Measurements from ENCODE around the gene LAMP5.

LAMP5 gene, protein sequence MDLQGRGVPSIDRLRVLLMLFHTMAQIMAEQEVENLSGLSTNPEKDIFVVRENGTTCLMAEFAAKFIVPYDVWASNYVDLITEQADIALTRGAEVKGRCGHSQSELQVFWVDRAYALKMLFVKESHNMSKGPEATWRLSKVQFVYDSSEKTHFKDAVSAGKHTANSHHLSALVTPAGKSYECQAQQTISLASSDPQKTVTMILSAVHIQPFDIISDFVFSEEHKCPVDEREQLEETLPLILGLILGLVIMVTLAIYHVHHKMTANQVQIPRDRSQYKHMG

DNA sequence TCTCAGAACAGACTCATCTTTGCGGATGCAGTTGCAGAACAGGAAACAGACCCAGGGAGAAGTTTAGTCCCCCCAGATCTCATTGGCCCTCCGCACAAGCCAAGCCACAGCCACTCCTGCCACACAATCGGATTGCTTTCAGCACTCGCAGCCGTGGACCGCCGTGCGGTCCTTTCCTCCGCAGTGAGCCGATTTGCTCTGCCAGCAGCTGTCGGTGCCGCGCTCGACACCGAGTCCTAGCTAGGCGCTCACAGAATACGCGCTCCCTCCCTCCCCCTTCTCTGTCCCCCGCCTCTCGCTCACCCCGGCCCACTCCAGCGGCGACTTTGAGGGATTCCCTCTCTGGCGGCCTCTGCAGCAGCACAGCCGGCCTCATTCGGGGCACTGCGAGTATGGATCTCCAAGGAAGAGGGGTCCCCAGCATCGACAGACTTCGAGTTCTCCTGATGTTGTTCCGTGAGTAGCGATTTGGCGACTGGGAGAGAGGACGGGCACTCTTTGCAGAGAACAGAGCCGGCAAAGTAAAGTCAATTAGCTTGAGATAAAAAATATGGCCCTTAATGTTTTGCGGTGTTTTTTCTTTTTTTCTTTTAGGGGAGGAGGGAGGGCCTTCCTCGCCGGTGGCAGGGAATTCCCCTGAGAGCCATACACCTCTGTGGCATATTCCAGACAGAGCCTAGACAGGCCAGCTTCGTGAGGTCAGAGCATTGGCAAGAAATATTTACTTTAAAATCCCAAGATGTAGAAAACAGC lies at the start of gene LAMP5:
TSS of gene LAMP5 (plus strand) at position 130 of the 753 bp plus-strand sequence. CDS start at position 393, 263 bp downstream.
- no peak for DNase-seq

DNA sequence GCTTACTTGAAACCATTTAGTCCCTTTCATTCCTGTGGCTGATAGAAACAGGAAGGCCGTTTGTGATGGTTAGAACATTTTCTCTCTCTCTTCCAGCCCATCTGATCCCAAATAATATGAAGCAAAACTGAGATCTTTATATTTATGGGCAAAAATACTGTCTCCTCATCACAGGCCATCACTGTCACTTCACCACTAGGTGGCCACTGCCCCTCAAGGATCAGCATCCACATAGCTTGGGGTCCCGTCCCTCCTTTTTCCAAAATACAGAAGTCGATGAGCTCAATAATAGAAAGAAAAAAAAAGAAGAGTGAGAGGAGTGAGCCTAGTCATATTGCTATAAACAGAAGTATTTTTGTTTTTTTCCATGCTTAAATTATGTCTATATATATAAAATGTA lies 46.4 kb upstream of the LAMP5 start:
- DNase-seq, result no peak

DNA sequence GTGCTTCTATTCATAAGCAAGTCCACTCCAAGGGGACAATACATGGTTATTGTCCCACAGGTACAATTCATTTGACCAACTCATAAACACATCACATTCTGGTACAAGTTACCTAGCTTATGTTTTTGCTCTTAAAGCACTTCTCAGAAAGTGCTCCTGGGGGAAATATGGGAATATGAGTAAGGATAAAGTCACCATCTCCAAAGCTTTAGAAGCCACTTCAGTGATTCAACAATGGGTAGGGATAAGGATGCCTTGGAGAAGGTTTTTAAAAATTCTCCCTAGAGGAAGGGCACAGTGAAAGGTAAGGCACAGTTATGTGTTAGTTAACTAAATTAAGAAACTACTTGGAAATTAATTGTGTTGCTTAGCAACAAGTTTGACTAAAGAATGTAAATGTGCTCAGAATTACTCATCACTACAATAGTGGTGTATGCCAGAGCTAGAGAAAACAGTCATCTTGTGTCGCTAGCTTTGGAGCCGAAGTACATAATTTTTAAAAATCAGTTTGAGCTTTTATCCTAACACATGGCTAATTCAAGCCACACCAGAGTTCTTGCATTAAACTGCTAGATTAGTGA lies 39.5 kb upstream of the LAMP5 start:
- DNase-seq, result no peak

DNA sequence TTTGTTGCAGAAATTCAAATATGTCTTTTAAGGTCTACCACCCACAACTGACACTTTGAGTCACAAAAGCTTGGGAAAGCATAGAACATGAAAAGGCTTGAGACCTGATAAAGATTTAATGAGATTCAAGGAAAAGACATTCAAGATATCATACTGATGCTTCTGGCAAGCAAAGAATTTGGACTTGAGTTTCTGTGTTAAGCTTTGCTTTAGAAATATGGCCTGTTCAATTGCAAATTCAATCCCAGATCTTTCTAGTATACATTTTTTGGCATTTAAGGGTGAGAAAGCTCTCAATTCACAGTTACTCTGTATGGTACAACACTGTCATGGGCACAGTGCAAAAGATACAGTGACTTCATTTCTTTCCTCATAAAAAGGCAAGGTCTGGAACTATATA lies 38.9 kb upstream of the LAMP5 start:
- DNase-seq, result no peak

DNA sequence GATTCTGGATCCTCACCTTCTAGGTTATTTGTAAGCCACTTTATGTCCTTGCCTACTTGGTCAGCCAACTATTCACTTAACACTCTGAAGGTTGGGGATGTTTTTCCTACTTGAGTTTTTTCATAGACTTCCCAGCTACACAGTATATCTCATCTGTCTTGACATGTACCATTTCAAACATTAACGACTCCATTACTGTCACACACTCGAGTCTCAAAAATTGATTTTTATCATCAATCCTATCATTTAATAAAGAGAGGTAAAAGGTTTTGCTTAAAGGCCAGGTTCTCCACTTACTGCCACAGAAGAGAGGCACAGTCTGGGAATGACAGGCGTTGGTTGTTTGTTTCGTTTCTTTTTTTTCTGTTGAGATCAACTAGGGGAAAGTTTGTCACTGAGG lies 38.2 kb upstream of the LAMP5 start:
- DNase-seq, result no peak

DNA sequence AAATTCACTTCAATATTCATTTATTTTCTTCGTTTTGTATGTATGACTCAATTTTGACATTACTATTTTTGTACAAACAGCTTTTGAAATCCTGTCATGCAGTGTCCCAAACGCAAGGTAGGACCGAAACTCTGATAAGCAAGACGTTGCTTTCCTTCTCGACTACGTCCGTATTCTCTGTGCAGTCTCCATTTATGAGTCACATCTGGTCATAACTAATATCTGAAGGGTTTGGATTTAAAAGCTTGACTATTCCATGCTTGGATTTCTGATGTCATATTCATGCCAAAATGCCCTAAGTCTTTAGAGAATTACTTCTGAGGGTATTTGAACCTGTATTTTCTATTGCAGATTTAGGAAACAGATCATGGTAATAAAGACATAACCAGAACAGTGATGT lies 37.8 kb upstream of the LAMP5 start:
- no peak for DNase-seq

DNA sequence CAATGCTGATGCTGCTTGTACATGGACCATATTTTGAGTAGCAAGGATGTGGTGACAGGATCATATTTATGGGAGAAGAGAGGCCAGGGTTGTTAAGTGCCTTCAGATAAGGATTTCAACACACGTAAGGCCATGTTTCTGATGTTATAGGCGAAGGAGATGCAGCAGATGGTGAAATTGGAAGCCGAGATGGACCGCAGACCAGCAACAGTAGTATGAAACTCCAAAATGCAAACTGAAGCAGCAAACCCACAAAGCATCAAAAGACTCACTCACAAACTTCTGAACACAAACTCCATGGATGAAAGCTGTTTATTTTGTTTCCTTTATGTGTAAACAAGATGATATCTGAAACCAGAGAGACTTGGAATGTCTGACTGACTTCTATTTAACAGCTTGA lies 35.6 kb upstream of the LAMP5 start:
- no peak for DNase-seq

DNA sequence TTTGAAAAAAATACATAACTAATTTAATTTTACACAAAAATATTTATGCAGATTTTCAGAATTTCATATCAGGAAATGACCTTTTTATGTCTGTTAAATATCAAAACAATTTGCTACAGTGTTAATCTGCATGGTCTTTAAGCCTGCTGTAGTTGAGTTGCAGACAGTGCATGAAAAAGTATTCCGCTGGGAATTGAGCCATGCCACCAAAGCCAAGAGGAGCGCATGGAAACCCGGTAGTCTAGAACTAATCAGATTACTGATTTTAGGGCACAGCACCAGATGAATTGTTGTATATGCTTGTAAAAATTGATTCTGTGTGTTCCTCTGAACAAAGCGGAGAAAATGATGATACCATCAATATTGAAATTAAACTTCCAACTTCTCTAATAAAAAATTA lies 34.3 kb upstream of the LAMP5 start:
- no peak for DNase-seq

DNA sequence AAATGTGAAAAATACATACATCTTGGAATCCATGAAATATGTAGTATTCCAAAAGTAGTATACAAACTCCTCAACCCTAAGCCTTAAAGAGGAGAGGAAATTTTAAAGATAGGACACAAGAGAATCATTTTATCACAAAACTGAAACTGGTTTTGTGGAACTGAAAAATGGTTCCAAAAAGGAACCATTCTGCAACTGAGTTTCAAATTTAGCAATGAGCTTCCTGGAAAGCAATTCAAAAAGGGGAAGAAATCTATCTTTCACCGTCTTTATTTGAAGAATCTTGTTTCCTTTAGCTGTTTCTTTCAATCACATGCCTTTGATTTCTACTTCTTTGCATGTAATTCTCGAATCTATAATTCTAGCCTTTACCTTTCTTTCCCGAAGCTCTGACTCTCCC lies 32.2 kb upstream of the LAMP5 start:
- DNase-seq, result no peak

DNA sequence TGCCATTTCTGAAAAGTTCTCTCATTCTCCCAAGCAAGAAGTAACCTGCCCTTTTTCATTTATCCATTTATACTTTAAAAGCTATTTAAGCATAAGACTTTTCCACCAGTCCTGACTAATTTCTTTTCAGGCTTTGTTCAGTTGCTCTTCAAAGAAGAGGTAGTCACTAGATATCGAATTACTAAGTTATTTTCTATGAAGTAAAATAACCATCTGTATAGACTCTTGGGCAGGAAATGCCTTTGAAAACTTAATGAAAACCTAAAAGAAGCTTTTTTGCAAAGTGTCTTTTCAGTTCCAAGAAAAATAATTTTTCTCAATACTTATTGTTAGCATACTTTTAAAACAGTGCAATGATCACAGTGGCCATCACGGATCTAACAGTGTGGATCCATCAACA lies 31.3 kb upstream of the LAMP5 start:
- no peak for DNase-seq

DNA sequence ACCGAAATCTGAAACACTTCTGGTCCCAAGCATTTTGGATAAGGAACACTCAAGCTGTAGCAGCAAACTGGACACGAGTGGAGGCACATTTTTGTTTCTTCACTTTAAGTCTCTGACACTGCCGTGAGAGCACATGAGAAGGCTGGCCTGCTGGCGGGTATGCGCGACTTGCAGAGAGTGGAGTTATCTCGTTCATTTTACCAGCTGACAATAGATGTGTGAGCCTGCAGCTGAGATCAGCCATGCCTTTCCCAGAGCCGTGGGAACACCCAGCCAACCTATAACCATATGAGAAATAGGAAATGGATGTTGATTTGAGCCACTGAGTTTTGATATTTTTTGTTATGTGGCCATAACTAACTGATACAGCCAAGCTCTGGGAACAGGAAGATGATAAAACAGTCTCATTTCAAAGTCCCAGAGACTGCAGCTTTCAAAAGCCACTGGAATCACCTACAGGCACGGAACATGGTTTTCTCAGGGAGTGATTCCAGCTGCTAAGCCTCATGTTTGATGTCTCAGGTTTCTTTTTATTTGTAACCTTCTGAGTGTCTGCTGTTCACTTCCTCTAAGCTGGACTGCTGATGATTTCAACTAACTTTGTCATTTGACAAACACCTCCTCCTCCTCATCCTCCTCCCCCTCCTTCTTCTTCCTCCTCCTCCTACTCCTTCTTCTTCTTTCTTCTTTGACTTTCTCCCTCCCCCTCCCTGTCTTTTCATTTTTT lies 28.6 kb upstream of the LAMP5 start:
- DNase-seq, result no peak

DNA sequence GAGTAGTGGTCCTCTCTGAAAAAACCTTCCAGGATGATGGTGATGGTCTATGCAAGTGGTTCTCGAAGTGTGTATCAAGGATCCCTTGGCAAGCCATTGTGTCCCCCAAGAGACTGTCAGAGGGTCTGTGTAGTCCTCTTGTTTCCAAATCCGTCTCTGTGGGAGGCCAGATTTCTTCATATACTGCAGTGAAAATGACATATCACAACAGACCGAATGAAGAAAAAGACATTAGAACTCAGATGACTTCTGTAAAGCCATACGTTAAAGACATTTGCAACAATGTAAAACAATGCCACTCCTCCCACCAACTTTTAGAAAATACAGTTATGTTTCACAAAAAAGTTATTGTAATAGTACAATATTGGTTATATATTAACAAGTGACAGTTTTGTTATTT lies 27.2 kb upstream of the LAMP5 start:
- no peak for DNase-seq

DNA sequence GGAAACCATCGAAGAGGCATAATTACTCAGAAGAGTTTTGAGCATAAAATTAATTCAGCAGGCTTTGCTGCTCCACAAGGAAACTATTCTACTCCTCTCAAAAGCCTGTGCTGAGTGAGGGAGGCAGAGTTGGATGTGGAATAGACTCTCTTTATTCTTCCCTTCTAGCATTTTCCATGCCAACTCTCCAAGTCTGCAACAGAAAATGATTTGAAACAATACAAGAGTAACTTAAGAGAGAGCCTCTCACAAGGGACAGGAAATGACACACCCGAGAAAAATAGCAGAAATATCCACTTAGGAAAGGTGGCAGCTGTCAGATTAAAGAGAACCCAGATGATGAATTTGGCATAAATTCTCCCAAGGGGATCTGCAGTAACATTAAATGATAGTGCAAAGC lies 26.3 kb upstream of the LAMP5 start:
- DNase-seq, result no peak

DNA sequence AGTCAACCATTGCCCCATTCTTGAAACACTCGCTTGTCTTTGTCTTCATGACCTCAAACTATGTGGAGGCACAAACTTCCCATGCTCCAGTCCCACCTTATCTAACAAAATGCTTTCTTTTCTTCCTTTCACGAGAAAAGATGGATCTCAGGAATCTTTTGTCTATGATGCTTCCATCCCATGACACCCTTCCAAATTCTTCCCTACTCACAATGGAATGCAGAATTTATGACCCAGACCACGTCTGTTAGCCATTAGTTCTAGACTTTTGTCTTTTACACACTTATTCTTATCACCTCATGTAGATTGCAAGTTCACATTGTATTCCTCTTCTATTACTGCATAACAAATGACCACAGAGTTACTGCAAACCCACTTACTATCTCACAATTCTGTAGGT lies 24.2 kb upstream of the LAMP5 start:
- DNase-seq, result no peak

DNA sequence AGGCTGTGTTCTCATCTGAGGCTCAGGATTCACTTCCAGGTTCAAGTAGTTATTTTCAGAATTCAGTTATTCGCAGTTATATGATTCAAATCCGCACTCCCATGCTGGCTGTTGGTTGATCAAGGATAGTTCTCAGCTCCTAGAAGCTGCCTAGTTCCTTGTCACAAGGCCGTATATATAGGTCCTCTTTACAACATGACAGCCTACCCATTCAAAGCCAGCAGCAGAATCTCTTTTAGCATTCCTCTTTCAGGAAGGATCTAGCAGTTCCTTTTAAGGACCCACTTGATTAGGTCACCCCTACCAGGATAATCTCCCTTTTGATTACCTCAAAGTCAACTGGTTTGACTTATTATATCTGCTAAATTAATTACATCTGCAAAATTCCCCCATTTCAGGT lies 23.8 kb upstream of the LAMP5 start:
- DNase-seq, result no peak

DNA sequence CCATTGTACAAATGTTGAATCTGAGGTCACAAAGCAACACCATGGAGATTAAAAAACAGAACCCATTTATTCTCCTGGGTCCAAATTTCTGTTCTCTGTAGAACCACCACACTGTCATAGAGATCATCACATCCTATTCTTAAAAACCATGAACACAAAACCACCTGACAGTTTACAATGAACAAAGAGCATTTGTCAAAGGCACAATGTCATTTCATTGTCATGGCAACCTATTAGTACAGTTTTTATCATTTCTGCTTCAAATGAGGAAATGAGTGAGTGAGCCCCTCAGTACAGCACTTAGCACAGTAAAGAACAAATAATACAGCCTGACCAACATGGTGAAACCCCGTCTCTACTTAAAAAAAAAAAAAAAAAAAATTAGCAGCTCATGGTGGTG lies 23.1 kb upstream of the LAMP5 start:
- no peak for DNase-seq

DNA sequence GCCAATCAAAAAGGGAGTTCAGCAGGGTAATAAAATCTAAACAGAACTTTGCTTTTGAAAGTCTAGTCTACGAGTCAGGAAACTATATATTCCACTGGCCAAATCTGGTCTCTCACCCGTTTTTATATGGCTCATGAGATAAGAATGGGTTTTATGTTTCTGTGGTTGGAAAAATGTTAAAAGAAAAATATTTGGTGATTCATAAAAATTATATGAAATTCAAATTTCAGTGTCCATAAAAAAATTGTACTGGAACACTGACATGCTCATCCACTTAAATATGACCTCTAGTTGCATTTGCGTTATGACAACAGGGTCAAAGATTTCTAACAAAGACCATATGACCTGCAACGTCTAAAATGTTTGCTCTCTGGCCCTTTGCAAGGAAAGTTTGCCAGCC lies 22.3 kb upstream of the LAMP5 start:
- no peak for DNase-seq

DNA sequence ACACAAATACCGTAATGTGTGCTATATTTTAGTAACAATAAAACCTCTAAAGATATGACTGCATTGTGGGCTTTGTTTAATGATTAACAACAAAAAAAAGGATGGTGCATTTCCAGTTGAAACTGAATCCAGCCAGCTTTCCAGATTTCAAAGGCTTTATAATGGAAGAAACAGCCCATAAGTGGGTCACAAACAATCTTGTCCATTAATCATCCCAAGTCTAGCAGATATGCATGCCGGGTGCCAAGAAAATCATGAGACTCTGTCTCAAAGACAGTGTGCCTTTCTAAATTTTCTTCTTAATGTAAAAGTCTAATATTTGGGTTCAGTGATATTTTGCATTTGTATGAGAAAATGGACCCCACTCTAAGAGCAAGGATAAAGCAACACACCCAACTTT lies 20.6 kb upstream of the LAMP5 start:
- DNase-seq, result no peak

DNA sequence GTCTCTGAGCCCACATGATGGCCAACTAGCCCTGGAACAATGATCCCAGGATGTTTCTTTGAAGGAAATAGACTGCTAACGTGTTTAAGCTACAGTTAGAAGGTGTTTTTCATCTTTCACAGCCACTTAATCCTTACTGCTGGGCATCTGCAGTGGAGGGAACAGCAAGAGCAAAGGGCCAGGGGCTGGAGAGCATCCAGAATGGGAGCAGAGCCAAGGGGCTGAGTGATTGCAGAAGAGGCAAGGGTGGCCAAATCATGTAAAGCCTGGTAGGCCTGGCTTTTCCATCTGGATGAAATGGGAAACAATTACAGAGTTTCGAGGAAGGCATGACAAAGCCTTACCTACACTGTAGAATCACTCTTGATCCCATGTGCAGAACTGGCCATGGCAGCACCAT lies 18.7 kb upstream of the LAMP5 start:
- DNase-seq, result no peak

DNA sequence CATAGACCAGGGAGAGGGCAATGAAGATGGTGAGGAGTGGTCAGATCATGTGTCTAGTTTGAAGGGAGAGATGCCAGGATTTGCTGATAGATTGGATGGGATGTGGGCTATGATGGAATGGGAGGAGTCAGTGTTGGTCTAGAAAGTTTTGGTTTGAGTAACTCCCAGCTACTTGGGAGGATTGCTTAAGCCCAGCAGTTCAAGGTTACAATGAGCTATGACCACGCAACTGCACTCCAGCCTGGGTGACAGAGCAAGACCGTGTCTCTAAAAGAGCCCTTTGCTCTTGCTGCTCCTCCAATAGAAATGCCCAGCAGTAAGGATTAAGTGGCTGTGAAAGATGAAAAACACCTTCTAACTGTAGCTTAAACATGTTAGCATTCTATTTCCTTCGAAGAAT lies 18.2 kb upstream of the LAMP5 start:
- no peak for DNase-seq

DNA sequence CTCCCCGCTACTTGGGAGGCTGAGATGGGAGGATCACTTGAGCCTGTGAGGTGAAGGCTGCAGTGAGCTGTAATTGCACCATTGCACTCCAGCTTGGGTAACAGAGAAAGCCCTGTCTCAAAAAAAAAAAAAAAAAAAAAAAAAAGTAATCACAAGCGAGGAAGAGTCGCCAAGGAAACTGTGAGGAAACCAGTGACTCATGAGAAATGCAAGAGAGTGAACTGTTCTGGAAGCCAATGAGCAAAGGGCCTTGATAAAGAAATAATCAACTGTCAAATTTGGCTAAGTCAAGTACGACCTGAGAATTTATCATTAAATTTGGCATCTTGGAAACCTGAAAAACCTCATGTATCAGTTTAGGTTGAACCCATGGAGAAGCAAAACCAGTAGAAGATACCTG lies 16.1 kb upstream of the LAMP5 start:
- no peak for DNase-seq

DNA sequence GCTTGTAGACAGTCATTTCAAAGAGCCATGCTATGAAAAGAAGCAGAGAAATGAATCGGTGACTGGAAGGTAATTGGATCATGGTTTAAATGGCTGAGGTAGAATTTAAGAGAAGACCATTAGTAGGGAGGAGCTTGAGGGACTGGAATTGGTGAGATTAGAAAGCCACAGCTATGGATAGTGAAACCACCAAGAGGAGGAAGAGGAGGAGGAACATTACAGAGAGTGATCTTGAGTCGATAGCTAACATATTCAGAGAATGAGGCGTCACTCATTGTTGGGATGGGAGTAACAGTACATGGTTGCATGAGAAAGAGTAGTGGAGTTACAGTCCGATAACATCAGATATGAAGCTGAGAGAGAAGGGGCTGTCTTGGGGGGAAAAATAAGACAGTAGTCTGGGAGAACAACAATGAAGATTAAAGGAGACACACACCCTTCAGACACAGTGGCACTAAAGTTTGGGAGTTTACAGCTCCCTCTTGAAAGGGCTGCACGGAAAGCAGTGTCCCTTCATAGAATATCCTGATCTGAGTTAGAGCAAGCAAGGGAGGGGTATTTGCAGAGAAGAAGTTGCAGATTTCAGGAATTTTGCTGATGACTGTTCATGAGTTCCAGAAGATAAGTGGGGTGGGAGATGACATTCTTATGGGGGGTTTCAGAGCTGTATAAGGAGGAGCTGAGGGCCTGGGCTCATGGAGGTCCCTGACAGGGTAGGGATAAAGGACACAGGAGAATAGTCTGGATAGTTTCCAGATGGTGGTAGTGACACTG lies 15.1 kb upstream of the LAMP5 start:
- DNase-seq, result no peak

DNA sequence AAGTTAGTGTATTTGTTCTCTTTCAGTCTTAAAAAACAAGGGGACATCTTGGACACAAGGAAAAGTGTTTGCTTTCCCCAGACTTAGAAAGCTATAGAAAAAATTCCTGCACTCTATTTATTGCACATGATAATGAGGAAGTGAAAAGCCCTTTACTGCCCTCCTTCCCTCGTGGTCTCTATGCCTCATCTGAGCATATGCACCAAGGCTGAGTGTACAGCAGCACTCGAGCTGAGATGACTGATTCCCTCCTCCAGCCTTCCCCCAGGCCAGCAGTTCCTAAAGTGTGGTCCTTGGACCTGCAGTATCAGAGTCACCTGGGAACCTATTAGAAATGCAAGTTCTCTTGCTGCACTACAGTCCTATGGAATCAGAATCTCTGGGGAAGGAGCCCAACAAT lies 14.3 kb upstream of the LAMP5 start:
- no peak for DNase-seq
